Measurements from ENCODE around the gene IFNA8. TPM values are rescaled to one million over a fixed set of nuclear protein-coding genes. Genes with fewer than 3 reads are reported as not detected.
"Not testable (repeated sequence)": the region's sequence is repeated elsewhere in the genome, so short reads cannot be mapped to it uniquely, and the experiment has no call there.

Gene IFNA8
- not detected in 2 replicates for total RNA-seq (2014; rRNA removed; shearing (Covaris generic))

- DNase-seq (ENCODE audit: low spot score), result no peak
Measured at GRCh38 chr9:21408817-21409216, at the start of gene IFNA8. Gene IFNA8 (plus strand): TSS chr9:21409117. CDS start chr9:21409177, 60 bp downstream.

- DNase-seq (ENCODE audit: low spot score), result no peak
Measured at GRCh38 chr9:21362287-21362686, 46.6 kb upstream of the IFNA8 start.

- not testable (repeated sequence) for DNase-seq (ENCODE audit: low spot score)
Measured at GRCh38 chr9:21367169-21367568, 41.7 kb upstream of the IFNA8 start.

GRCh38 chr9:21367957-21368356 lies 41.0 kb upstream of the IFNA8 start, which contains the start of gene IFNA13:
Gene IFNA13 (minus strand): TSS chr9:21368057. CDS start chr9:21368010, 47 bp downstream.
- DNase-seq (ENCODE audit: low spot score), result no peak

- DNase-seq (ENCODE audit: low spot score), result not testable (repeated sequence)
Measured at GRCh38 chr9:21371467-21371866, 37.5 kb upstream of the IFNA8 start.

GRCh38 chr9:21381448-21382339 lies 27.2 kb upstream of the IFNA8 start:
- no peak for DNase-seq (ENCODE audit: low spot score)

GRCh38 chr9:21383627-21384026 lies 25.3 kb upstream of the IFNA8 start:
- no peak for DNase-seq (ENCODE audit: low spot score)

- no peak for DNase-seq (ENCODE audit: low spot score)
Measured at GRCh38 chr9:21385131-21385670, 23.7 kb upstream of the IFNA8 start, which contains the start of gene IFNA2. Gene IFNA2 (minus strand): TSS chr9:21385398. CDS start chr9:21385329, 69 bp downstream.

GRCh38 chr9:21392270-21392669 lies 16.6 kb upstream of the IFNA8 start:
- DNase-seq (ENCODE audit: low spot score), result no peak

- no peak for DNase-seq (ENCODE audit: low spot score)
Measured at GRCh38 chr9:21395778-21396717, 12.9 kb upstream of the IFNA8 start.

- DNase-seq (ENCODE audit: low spot score), result no peak
Measured at GRCh38 chr9:21398955-21399489, 9.9 kb upstream of the IFNA8 start.

GRCh38 chr9:21399956-21400355 lies 9.0 kb upstream of the IFNA8 start:
- DNase-seq (ENCODE audit: low spot score), result no peak

- no peak for DNase-seq (ENCODE audit: low spot score)
Measured at GRCh38 chr9:21402386-21403251, 6.3 kb upstream of the IFNA8 start.

GRCh38 chr9:21404146-21404545 lies 4.8 kb upstream of the IFNA8 start:
- no peak for DNase-seq (ENCODE audit: low spot score)

GRCh38 chr9:21412107-21412506 lies 3.2 kb downstream of the IFNA8 start:
- DNase-seq (ENCODE audit: low spot score), result no peak

- no peak for DNase-seq (ENCODE audit: low spot score)
Measured at GRCh38 chr9:21413151-21413550, 4.2 kb downstream of the IFNA8 start.

GRCh38 chr9:21413624-21414023 lies 4.7 kb downstream of the IFNA8 start:
- no peak for DNase-seq (ENCODE audit: low spot score)

GRCh38 chr9:21414220-21414940 lies 5.5 kb downstream of the IFNA8 start:
- DNase-seq (ENCODE audit: low spot score), result no peak

- DNase-seq (ENCODE audit: low spot score), result no peak
Measured at GRCh38 chr9:21415493-21416267, 6.8 kb downstream of the IFNA8 start.
